ENCODE data around the gene EIF3J.

The EIF3J gene

DNA sequence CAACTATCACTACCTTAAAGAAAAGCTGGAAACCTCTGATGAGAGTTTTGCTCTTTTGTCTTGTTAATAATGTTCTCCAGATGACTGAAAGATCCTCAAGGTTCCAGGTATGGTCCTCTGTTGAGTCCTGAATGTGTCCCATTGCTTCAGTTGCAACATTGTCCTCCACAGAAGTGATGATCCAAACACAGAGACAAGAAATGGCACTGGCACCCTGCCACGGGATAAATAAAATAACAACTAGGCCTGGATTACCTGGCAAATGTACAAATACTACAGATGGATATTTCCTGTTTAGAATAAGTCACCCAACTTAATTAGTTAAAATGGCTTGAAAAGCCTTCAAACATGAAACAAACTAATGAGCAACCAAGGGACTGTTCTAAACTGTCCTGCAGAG is 58.3 kb downstream of the EIF3J start:
- no peak for DNase-seq (ENCODE audit: low spot score)

DNA sequence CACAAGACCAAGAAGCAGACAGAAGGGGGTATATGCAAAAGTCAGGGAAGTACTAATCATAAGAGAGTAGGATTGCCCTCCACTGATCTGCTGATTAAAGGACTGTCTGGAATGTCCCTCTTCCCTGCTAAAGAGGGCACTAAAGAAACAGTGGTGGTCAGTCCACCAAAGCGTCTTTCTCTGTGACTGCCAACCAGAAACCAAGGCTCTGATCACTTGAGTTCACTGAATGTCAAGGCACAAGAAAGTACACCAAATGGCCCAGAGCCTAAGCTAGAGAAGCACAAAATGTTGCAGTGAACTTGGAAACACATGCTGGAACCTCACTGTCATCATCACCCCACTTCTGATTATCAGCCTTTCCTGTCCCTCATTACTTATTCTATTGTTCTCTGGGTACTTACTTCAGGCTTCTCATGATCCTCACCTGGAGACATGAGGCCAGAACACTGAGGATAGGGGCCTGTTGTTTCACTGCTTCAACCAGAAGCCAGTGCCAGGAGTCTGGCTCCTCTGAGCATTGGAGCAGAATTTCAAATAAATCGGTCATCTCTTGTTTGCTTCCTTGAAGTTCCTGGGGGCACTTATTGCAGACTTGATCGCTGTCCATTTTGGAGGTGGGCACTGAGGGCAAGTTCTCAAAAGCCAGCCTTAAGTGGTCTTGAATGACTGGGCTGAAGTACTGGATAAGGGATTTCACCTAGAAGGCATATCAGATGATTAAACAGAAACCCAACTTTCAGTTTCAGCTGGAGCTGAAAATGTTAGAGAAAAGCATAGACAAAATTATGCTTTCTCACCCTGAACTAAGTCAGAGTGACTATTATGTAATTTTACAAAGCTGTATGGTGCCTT is 58.9 kb downstream of the EIF3J start:
- DNase-seq (ENCODE audit: low spot score) = no peak

DNA sequence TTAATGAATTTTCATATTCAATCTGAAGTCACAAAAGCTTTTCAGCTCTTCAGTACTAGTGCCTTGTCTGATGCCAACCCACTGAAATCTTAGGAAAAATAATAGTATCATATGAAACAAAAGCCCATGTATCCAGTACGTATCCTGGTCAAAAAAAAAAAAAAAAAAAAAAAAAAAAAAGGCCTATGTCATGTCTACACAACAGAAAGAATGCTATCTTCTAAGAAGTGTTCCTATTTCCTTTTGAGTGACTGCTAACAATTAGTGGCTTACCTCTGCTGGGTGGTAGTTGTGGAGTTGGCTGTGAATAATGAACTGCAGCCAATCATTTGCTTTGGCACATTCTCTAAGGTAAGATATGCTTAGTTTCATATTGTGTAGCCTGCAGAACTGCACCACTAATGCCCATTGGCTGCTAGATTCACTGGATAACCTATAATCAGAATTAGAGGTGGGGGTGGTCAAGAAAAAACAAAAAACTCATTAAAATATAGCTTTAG is 59.6 kb downstream of the EIF3J start:
- DNase-seq (ENCODE audit: low spot score) = no peak

DNA sequence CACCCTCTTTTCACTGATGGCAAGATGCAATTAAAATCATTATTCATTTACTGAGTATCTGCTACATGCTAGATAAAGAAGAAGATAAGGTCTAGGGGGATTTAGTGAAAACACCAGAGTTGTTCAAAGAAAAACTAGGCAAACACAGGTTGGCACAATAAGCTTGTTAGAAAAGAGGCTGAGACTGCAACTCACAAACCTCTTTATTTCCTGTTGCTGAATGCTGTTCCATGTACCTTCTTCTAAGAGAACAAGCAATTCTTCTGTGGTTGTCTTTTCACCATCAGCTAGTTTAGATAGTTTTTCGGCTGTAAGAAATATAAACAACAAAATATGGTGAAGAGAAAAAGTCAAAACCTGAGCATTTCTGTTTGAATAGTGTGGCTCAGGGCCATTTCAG is 61.1 kb downstream of the EIF3J start:
- no peak for DNase-seq (ENCODE audit: low spot score)

DNA sequence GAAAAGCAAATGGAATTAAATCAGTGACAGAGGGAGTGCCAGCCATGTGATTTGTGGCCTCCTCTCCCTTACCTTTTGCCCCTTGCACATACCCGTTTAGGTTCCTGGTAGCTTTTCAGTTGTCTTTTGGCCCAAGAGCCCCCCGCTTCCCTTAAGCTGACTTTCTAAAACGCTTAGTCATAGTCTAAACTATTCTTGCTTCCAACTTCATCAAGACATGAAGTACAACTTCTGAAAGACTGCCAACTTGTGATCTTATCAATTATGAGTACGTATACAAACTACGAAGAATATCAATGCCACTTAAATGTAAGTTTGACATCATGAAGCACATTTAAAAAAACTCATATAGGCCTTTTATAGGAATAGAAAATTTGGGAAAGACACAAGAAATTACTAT is 61.9 kb downstream of the EIF3J start:
- DNase-seq (ENCODE audit: low spot score) = no peak

DNA sequence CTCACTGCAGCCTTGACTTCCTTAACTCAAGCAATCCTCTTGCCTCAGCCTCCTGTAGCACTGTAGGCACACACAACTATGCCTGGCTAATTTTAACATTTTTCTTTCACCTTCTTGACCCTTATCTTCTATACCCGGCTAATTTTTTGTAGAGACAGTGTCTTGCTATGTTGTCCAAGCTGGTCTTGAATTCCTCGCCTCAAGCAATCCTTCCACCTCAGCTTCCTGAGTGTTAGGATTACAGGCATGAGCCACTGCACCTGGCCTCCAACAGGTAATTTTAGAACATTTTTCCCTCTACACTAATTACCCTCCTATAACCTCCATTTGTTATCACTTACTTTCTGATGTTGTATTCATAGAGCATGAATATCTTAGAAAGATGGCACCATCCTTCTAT is 66.2 kb downstream of the EIF3J start:
- DNase-seq (ENCODE audit: low spot score) = no peak

DNA sequence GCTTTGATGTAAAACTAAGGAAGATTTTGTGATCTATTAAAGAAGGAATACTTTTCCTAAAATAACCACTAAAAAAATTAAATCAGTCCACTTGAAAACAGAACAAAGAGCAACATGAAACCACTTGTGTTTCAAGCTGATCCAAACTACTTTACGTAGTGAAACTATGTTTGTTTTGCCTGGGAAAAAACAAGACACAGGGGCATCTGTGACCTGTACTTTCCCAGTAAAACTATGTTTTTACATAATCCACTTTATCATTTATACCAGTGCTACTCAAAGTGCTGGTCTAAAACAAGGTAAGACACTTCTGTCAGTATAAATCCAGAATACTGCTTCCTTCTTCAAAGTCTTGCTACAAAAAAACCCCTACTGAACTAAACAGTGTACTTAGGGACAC is 69.8 kb downstream of the EIF3J start:
- DNase-seq (ENCODE audit: low spot score) = no peak
